Measurements from ENCODE around the gene SLCO4C1.

DNA sequence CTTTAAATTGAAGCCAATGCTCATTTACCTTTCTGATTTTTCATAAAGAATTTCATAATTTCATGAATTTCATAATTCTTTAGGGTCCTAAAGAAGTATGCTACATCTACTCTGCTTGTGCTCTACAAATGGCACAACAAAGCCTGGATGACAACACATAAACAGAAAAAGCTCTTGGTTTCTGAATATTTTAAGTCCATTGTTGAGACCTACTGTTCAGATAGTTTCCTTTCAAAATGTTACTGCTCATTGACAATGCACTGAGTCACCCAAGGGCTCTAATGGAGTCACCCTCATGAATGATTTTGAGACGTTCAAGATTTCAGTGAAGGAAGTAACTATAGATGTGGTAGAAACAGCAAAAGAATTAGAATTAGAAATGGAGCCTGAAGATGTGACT, 74.1 kb downstream of the SLCO4C1 start:
- TF ChIP-seq, protein P1, sequence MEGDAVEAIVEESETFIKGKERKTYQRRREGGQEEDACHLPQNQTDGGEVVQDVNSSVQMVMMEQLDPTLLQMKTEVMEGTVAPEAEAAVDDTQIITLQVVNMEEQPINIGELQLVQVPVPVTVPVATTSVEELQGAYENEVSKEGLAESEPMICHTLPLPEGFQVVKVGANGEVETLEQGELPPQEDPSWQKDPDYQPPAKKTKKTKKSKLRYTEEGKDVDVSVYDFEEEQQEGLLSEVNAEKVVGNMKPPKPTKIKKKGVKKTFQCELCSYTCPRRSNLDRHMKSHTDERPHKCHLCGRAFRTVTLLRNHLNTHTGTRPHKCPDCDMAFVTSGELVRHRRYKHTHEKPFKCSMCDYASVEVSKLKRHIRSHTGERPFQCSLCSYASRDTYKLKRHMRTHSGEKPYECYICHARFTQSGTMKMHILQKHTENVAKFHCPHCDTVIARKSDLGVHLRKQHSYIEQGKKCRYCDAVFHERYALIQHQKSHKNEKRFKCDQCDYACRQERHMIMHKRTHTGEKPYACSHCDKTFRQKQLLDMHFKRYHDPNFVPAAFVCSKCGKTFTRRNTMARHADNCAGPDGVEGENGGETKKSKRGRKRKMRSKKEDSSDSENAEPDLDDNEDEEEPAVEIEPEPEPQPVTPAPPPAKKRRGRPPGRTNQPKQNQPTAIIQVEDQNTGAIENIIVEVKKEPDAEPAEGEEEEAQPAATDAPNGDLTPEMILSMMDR (IDR thresholded peaks at IDR 0.05; ENCODE audit: low read length): no peak
- TF ChIP-seq EZH2 (optimal IDR thresholded peaks at IDR 0.05; ENCODE audit: low read depth, low read length): no peak
- no peak for TF ChIP-seq EZH2phosphoT487 (IDR thresholded peaks at IDR 0.05; ENCODE audit: low read length)
